ENCODE data around the gene DDB1.
"Not testable (repeated sequence)": the region's sequence is repeated elsewhere in the genome, so short reads cannot be mapped to it uniquely, and the experiment has no call there.

The DDB1 gene

GRCh38 chr11:61254403-61255025, 78.4 kb downstream of the DDB1 start:
- no peak for TF ChIP-seq ARNT (IDR thresholded peaks at IDR 0.05)
- TF ChIP-seq PKNOX1 (IDR thresholded peaks at IDR 0.05) = no peak
- TF ChIP-seq CTBP1 (IDR thresholded peaks at IDR 0.05; ENCODE audit: borderline replicate concordance) = no peak
- no peak for TF ChIP-seq NFRKB (IDR thresholded peaks at IDR 0.05)
- no peak for TF ChIP-seq FOXM1 (IDR thresholded peaks at IDR 0.05; ENCODE audit: borderline replicate concordance)
- no peak for TF ChIP-seq FOXA1 (IDR thresholded peaks at IDR 0.05)
- TF ChIP-seq HDGF (IDR thresholded peaks at IDR 0.05; ENCODE audit: borderline replicate concordance) = no peak
- POLR2A ChIA-PET = no interaction called here
- CTCF ChIA-PET = interaction anchor here (0.6 to 1.1 kb wide), 3 partner anchors 10 to 280 kb away, joined by 3 read pairs; no protein-coding TSS in a partner anchor
- DNase-seq (ENCODE audit: extremely low spot score) = peak; percentile 88

- DNase-seq (ENCODE audit: extremely low spot score); POLR2A ChIA-PET: not testable (repeated sequence)
- CTCF ChIA-PET = interaction anchor here (0.6 to 0.9 kb wide), 2 partner anchors 10 to 18 kb away, joined by 4 to 5 read pairs; no protein-coding TSS in a partner anchor
These were observed 80.6 kb downstream of the DDB1 start for GRCh38 chr11:61252332-61252731.

GRCh38 chr11:61250796-61251765, 81.8 kb downstream of the DDB1 start:
- CTCF ChIA-PET = interaction anchor here (0.9 kb wide), 1 partner anchor 20 kb away, joined by 4 read pairs; no protein-coding TSS in a partner anchor
- POLR2A ChIA-PET; DNase-seq (ENCODE audit: extremely low spot score): not testable (repeated sequence)
